IMR-90 (cell line): ENCODE measurements around the gene C10orf95. TPM values are rescaled to one million over a fixed set of nuclear protein-coding genes. Genes with fewer than 3 reads are reported as not detected.
A peak's percentile ranks its signal among the peaks of the same experiment; 100 is the strongest.

Experiments
- ATAC-seq: fragments of 200-7000 bp; cut with Tn5 transposase; 2 replicates; pipeline ENCODE4 v1.9.1; 2020; ENCODE audit warnings: low read depth, mild to moderate bottlenecking, moderate library complexity
- BruUV-seq: library from RNA; stranded (reverse); fragments of 400-500 nt; replicated peaks from 2 replicates; lab custom pipeline; 2021; lab: Mats Ljungman, UMichigan
- CTCF ChIA-PET: fragments of 300-600 bp; formaldehyde crosslinking; extraction: SDS; loops from one replicate; lab custom pipeline; 2021; ENCODE audit warnings: antibody characterized with exemption; lab: Yijun Ruan, JAX
- POLR2A ChIA-PET: fragments of 300-600 bp; sonication (Branson Sonifier 250); formaldehyde crosslinking; loops from one replicate; lab custom pipeline; 2022; ENCODE audit warnings: antibody characterized with exemption; ENCODE audit not compliant: unreplicated experiment; lab: Charles Lee
- DNase-seq: peaks from one replicate; pipeline ENCODE4 v3.0.0; 2013
- H2AFZ ChIP-seq: replicated peaks from 2 replicates; pipeline ENCODE3; 2013; ENCODE audit warnings: low read length, mild to moderate bottlenecking; ENCODE audit not compliant: poor library complexity
- H2AK5ac ChIP-seq: 2 replicates; pipeline ENCODE4 v1.6.1; 2013; ENCODE audit warnings: low read depth, low read length, inconsistent platforms
- H2AK9ac ChIP-seq: replicated peaks from 2 replicates; pipeline ENCODE3; 2013; ENCODE audit warnings: mild to moderate bottlenecking, low read depth, low read length, moderate library complexity; ENCODE audit not compliant: poor library complexity
- H2BK120ac ChIP-seq: 2 replicates; pipeline ENCODE4 v1.6.1; 2013; ENCODE audit warnings: low read depth, low read length, inconsistent platforms
- H2BK15ac ChIP-seq: 3 replicates; pipeline ENCODE4 v1.6.1; 2013; ENCODE audit warnings: low read depth, low read length, inconsistent platforms
- H2BK20ac ChIP-seq: 2 replicates; pipeline ENCODE4 v1.6.1; 2013; ENCODE audit warnings: low read depth, mild to moderate bottlenecking, inconsistent platforms, low read length, moderate library complexity
- H2BK5ac ChIP-seq: 2 replicates; pipeline ENCODE4 v1.6.1; 2013; ENCODE audit warnings: mild to moderate bottlenecking, low read depth, low read length, inconsistent platforms; ENCODE audit not compliant: poor library complexity, severe bottlenecking
- H3K14ac ChIP-seq: replicated peaks from 2 replicates; pipeline ENCODE4 v1.6.1; 2013; ENCODE audit warnings: low read depth, low read length, inconsistent platforms
- H3K18ac ChIP-seq: 2 replicates; pipeline ENCODE4 v1.6.1; 2013; ENCODE audit warnings: low read depth, low read length, control low read depth
- H3K23ac ChIP-seq: 2 replicates; pipeline ENCODE4 v1.6.1; 2013; ENCODE audit warnings: low read depth, low read length, inconsistent platforms
- H3K27ac ChIP-seq: 2 replicates; pipeline ENCODE4 v1.5.1; 2013; ENCODE audit warnings: mild to moderate bottlenecking, control low read depth, low read length; ENCODE audit not compliant: insufficient read depth
- H3K27me3 ChIP-seq: 2 replicates; pipeline ENCODE4 v1.6.1; 2013; ENCODE audit warnings: low read length; ENCODE audit not compliant: control insufficient read depth, insufficient read depth
- H3K36me3 ChIP-seq: 2 replicates; pipeline ENCODE4 v1.6.1; 2013; ENCODE audit warnings: low read length, mixed read lengths; ENCODE audit not compliant: control insufficient read depth, insufficient read depth
- H3K4ac ChIP-seq: 2 replicates; pipeline ENCODE4 v1.6.1; 2013; ENCODE audit warnings: low read depth, low read length, inconsistent platforms
- H3K4me1 ChIP-seq: 2 replicates; pipeline ENCODE4 v1.6.1; 2013; ENCODE audit warnings: low read length, mixed read lengths; ENCODE audit not compliant: control insufficient read depth, insufficient read depth
- H3K4me2 ChIP-seq: 2 replicates; pipeline ENCODE4 v1.6.1; 2013; ENCODE audit warnings: low read depth, mild to moderate bottlenecking, control low read depth, low read length, moderate library complexity
- H3K4me3 ChIP-seq: 2 replicates; pipeline ENCODE4 v1.5.1; 2013; ENCODE audit warnings: low read depth, mild to moderate bottlenecking, control low read depth, low read length, moderate library complexity; ENCODE audit not compliant: insufficient read depth
- H3K56ac ChIP-seq: 2 replicates; pipeline ENCODE4 v1.6.1; 2013; ENCODE audit warnings: low read length, inconsistent platforms; ENCODE audit not compliant: insufficient read depth; ENCODE audit errors: extremely low read depth
- H3K79me1 ChIP-seq, 2 experiments: 2 replicates each; pipeline ENCODE4 v1.6.1; 2013; ENCODE audit warnings: low read length in 2 of 2, inconsistent platforms in 1 of 2, low read depth in 1 of 2
- H3K9ac ChIP-seq: 2 replicates; pipeline ENCODE4 v1.6.1; 2013; ENCODE audit warnings: low read depth, low read length, control low read depth
- H3K9me1 ChIP-seq: 2 replicates; pipeline ENCODE4 v1.6.1; 2013; ENCODE audit warnings: low read length, inconsistent platforms; ENCODE audit not compliant: insufficient read depth
- H3K9me3 ChIP-seq: 2 replicates; pipeline ENCODE4 v1.6.1; 2013; ENCODE audit warnings: low read length; ENCODE audit not compliant: control insufficient read depth, insufficient read depth
- H4K20me1 ChIP-seq: 2 replicates; pipeline ENCODE4 v1.6.1; 2013; ENCODE audit warnings: low read length, inconsistent platforms; ENCODE audit not compliant: insufficient read depth
- H4K5ac ChIP-seq: 2 replicates; pipeline ENCODE4 v1.6.1; 2013; ENCODE audit warnings: mild to moderate bottlenecking, low read depth, low read length, control low read depth
- H4K8ac ChIP-seq, 2 experiments: 2 replicates each; pipeline ENCODE4 v1.6.1; 2013; ENCODE audit warnings: low read depth in 2 of 2, low read length in 2 of 2, control low read depth in 1 of 2, inconsistent platforms in 1 of 2
- H4K91ac ChIP-seq: 2 replicates; pipeline ENCODE4 v1.6.1; 2013; ENCODE audit warnings: low read depth, low read length, inconsistent platforms; ENCODE audit not compliant: insufficient read depth
- BHLHE40 ChIP-seq: fragments of 150-350 bp; IDR thresholded peaks from 2 replicates; pipeline ENCODE4 v1.6.1; 2016; ENCODE audit warnings: mild to moderate bottlenecking, low read depth, low read length
- CEBPB ChIP-seq: IDR thresholded peaks from 2 replicates; pipeline ENCODE4 v1.6.1; 2012; ENCODE audit warnings: low read depth, low read length, improper control_type of control experiment
- CHD1 ChIP-seq: IDR thresholded peaks from 2 replicates; pipeline ENCODE4 v1.6.1; 2012; ENCODE audit warnings: low read depth, low read length, improper control_type of control experiment
- FOS ChIP-seq: fragments of 150-350 bp; IDR thresholded peaks from 2 replicates; pipeline ENCODE4 v1.6.1; 2016; ENCODE audit warnings: low read depth, low read length
- MAFK ChIP-seq: IDR thresholded peaks from 2 replicates; pipeline ENCODE4 v1.6.1; 2012; ENCODE audit warnings: low read depth, low read length, improper control_type of control experiment
- MAZ ChIP-seq: IDR thresholded peaks from 2 replicates; pipeline ENCODE4 v1.6.1; 2012; ENCODE audit warnings: low read depth, mild to moderate bottlenecking, low read length, improper control_type of control experiment, moderate library complexity, borderline replicate concordance
- MXI1 ChIP-seq: IDR thresholded peaks from 2 replicates; pipeline ENCODE4 v1.6.1; 2012; ENCODE audit warnings: low read depth, mild to moderate bottlenecking, low read length, moderate library complexity, borderline replicate concordance
- NFE2L2 ChIP-seq: fragments of 150-350 bp; IDR thresholded peaks from 2 replicates; pipeline ENCODE4 v1.6.1; 2016; ENCODE audit warnings: low read depth, mild to moderate bottlenecking, low read length
- POLR2A ChIP-seq: IDR thresholded peaks from 2 replicates; pipeline ENCODE4 v1.6.1; 2012; ENCODE audit warnings: mild to moderate bottlenecking, low read depth, low read length
- RAD21 ChIP-seq: IDR thresholded peaks from 2 replicates; pipeline ENCODE4 v1.6.1; 2012; ENCODE audit warnings: low read length, improper control_type of control experiment
- RCOR1 ChIP-seq: IDR thresholded peaks from 2 replicates; pipeline ENCODE4 v1.6.1; 2012; ENCODE audit warnings: mild to moderate bottlenecking, low read length, improper control_type of control experiment; ENCODE audit not compliant: insufficient replicate concordance
- RFX5 ChIP-seq: IDR thresholded peaks from 2 replicates; pipeline ENCODE4 v1.8.0; 2012; ENCODE audit warnings: low read depth, mild to moderate bottlenecking, low read length, moderate library complexity
- SMC3 ChIP-seq: fragments of 150-350 bp; IDR thresholded peaks from 2 replicates; pipeline ENCODE4 v1.6.1; 2016; ENCODE audit warnings: low read depth, mild to moderate bottlenecking, antibody characterized with exemption, low read length, moderate library complexity
- WGBS, 2 experiments: methylation state at CpG; one replicate each; pipeline versions ENCODE4 v1.1.5 to v1.1.7; 2013; ENCODE audit warnings: missing lambda C conversion rate in 2 of 2; ENCODE audit not compliant: insufficient read length in 1 of 2; ENCODE audit errors: extremely low coverage in 2 of 2; 5-methylcytosine and 5-hydroxymethylcytosine counted together
- dilution Hi-C: fragments of 300-500 bp; cut with HindIII; formaldehyde crosslinking; loops from one replicate; pipeline ENCODE4 v1.14.3; 2018; ENCODE audit warnings: low sequenced_read_pairs; ENCODE audit not compliant: unreplicated experiment
- in situ Hi-C: fragments of 300-500 bp; cut with MboI; formaldehyde crosslinking; loops from 3 replicates; pipeline ENCODE4 v1.14.3; 2019; ENCODE audit warnings: low sequenced_read_pairs, inconsistent platforms, mixed read lengths
- intact Hi-C: fragments of 100-400 bp; cut with micrococcal nuclease; formaldehyde crosslinking; loops from 2 replicates; pipeline ENCODE4 v1.10.0; 2022
- polyA plus RNA-seq, 3 experiments: library from polyadenylated mRNA; depleted of rRNA; stranded (reverse); fragments of >200 nt; gene quantifications; 2 replicates each; pipeline ENCODE4 v1.2.3, GENCODE V29; 2012; ENCODE audit warnings: low replicate concordance in 1 of 3
- total RNA-seq: library from RNA; depleted of rRNA; stranded (reverse); fragments of >200 nt; gene quantifications from 2 replicates; pipeline ENCODE4 v1.2.3, GENCODE V29; 2012
- TF ChIP-seq, protein P1 (sequence below): conservative IDR thresholded peaks from 2 replicates; pipeline ENCODE4 v1.5.1; 2012; ENCODE audit warnings: mild to moderate bottlenecking, low read depth, low read length, improper control_type of control experiment
- TF ChIP-seq, protein P2 (sequence below): fragments of 150-350 bp; IDR thresholded peaks from 2 replicates; pipeline ENCODE4 v1.6.1; 2016; ENCODE audit warnings: low read depth, mild to moderate bottlenecking, low read length, moderate library complexity, borderline replicate concordance
- TF ChIP-seq, protein P3 (sequence below): fragments of 150-350 bp; IDR thresholded peaks from 2 replicates; pipeline ENCODE4 v1.6.1; 2017; ENCODE audit warnings: mild to moderate bottlenecking, antibody characterized with exemption, low read length, low read depth

The C10orf95 gene
- total and polyA plus RNA-seq, 2 of the 4 experiments (the other 2 are of a cell fraction), result not detected

DNA sequence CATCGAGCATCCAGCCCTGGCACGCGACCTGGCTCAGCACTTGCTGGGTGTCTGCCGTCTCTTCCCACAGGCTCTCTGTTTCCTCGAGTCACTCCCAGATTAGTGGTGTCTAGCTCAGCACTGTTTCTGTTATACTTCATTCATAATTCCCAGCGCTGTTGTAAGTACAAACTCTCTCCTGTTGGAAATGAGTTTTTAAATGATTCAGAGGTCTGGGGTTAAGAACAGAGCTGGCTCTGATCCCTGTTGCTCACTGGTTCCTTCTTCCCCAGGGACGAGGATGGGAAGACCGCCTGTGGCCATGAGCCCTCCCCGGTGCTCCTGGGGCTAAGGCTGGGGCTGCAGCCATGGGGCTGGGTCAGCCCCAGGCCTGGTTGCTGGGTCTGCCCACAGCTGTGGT, 17.3 kb upstream of the C10orf95 start:
- Histone ChIP-seq H3K4me1 (no peaks in the 10 kb centered on the region), H3K4me2 (no peak overlapping the region), H3K27ac (no peak overlapping the region), H4K91ac (no peak overlapping the region), H4K8ac (no peak overlapping the region), H3K56ac (no peak overlapping the region), H4K5ac (no peak overlapping the region), H3K79me1 (no peaks in the 10 kb centered on the region), H2AK9ac (no peak overlapping the region), H2BK5ac (no peak overlapping the region), H3K9me3 (no peaks in the 10 kb centered on the region), H4K20me1 (no peaks in the 10 kb centered on the region), H3K4ac (no peak overlapping the region), H3K27me3 (no peaks in the 10 kb centered on the region; the same call in 1 of the 2 replicates), H3K23ac (no peak overlapping the region), H3K9ac (no peak overlapping the region), H2BK15ac (no peak overlapping the region), H2AK5ac (no peak overlapping the region), H3K9me1 (no peaks in the 10 kb centered on the region), H3K4me3 (no peak overlapping the region), H3K14ac (no peak overlapping the region), H2BK20ac (no peak overlapping the region), H3K18ac (no peak overlapping the region), H2AFZ (no peak overlapping the region), H2BK120ac (no peak overlapping the region), H3K36me3 (no peaks in the 10 kb centered on the region)
- ChIA-PET CTCF (interaction anchor here (1.4 kb wide), 1 partner anchor 10 kb away, joined by 4 read pairs; no protein-coding TSS in a partner anchor), POLR2A (no interaction called here)
- in situ Hi-C loops (no loop called here), intact Hi-C loops (no loop called here), dilution Hi-C loops (no loop called here)
- DNase-seq (peak; percentile 42), ATAC-seq (peak; percentile 32)
- TF ChIP-seq, protein P1, sequence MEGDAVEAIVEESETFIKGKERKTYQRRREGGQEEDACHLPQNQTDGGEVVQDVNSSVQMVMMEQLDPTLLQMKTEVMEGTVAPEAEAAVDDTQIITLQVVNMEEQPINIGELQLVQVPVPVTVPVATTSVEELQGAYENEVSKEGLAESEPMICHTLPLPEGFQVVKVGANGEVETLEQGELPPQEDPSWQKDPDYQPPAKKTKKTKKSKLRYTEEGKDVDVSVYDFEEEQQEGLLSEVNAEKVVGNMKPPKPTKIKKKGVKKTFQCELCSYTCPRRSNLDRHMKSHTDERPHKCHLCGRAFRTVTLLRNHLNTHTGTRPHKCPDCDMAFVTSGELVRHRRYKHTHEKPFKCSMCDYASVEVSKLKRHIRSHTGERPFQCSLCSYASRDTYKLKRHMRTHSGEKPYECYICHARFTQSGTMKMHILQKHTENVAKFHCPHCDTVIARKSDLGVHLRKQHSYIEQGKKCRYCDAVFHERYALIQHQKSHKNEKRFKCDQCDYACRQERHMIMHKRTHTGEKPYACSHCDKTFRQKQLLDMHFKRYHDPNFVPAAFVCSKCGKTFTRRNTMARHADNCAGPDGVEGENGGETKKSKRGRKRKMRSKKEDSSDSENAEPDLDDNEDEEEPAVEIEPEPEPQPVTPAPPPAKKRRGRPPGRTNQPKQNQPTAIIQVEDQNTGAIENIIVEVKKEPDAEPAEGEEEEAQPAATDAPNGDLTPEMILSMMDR, result no peak
- TF ChIP-seq FOS (no peak), POLR2A (no peak), BHLHE40 (no peak), MAFK (no peak), SMC3 (no peak), MXI1 (no peak), CEBPB (no peak), RCOR1 (no peak), CHD1 (no peak), RFX5 (no peak), MAZ (no peak), NFE2L2 (no peak), RAD21 (no peak)
- TF ChIP-seq, protein P2, sequence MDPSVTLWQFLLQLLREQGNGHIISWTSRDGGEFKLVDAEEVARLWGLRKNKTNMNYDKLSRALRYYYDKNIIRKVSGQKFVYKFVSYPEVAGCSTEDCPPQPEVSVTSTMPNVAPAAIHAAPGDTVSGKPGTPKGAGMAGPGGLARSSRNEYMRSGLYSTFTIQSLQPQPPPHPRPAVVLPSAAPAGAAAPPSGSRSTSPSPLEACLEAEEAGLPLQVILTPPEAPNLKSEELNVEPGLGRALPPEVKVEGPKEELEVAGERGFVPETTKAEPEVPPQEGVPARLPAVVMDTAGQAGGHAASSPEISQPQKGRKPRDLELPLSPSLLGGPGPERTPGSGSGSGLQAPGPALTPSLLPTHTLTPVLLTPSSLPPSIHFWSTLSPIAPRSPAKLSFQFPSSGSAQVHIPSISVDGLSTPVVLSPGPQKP, result no peak
- TF ChIP-seq, protein P3, sequence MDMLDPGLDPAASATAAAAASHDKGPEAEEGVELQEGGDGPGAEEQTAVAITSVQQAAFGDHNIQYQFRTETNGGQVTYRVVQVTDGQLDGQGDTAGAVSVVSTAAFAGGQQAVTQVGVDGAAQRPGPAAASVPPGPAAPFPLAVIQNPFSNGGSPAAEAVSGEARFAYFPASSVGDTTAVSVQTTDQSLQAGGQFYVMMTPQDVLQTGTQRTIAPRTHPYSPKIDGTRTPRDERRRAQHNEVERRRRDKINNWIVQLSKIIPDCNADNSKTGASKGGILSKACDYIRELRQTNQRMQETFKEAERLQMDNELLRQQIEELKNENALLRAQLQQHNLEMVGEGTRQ, result no peak
- no CpG with 5 or more reads among the region's 9 CpGs for WGBS, 2 experiments
- no TSS peak for BruUV-seq
